GM12865 (cell line): ENCODE measurements around the gene TTC28.
"Not testable (repeated sequence)": the region's sequence is repeated elsewhere in the genome, so short reads cannot be mapped to it uniquely, and the experiment has no call there.

ENCODE experiments used
- DNase-seq: peaks from one replicate; pipeline ENCODE4 v3.0.0; 2010; ENCODE audit warnings: low read depth
- H3K4me3 ChIP-seq: 2 replicates; pipeline ENCODE4 v1.5.1; 2011; ENCODE audit warnings: mild to moderate bottlenecking, low read depth, low read length, control low read depth
- TF ChIP-seq, protein P1 (sequence below): IDR thresholded peaks from 2 replicates; pipeline ENCODE4 v1.5.1; 2011; ENCODE audit warnings: low read length, control low read depth, low read depth, inconsistent platforms; ENCODE audit not compliant: insufficient read depth; ENCODE audit errors: missing control alignments

The TTC28 gene

DNA sequence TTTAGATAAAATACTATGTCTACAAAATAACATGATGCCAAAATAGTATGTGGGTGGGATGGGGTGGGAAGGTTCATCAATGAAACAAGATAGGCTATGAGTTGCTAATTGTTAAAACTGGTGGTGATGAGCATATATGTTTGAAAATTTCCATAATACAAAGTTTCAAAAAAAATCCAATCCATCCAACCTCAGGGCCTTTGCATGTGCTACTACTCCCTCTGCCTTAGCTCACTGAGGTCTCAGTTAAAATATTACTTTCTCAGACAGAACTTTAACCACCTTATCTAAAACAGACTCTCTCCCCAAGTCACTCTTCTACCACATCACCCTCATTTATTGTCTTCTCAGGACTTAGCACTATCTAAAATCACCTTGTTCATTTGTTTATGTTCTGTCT lies 201.1 kb downstream of the TTC28 start:
- no peak overlapping the region for H3K4me3 ChIP-seq
- DNase-seq, result no peak
- TF ChIP-seq, protein P1, sequence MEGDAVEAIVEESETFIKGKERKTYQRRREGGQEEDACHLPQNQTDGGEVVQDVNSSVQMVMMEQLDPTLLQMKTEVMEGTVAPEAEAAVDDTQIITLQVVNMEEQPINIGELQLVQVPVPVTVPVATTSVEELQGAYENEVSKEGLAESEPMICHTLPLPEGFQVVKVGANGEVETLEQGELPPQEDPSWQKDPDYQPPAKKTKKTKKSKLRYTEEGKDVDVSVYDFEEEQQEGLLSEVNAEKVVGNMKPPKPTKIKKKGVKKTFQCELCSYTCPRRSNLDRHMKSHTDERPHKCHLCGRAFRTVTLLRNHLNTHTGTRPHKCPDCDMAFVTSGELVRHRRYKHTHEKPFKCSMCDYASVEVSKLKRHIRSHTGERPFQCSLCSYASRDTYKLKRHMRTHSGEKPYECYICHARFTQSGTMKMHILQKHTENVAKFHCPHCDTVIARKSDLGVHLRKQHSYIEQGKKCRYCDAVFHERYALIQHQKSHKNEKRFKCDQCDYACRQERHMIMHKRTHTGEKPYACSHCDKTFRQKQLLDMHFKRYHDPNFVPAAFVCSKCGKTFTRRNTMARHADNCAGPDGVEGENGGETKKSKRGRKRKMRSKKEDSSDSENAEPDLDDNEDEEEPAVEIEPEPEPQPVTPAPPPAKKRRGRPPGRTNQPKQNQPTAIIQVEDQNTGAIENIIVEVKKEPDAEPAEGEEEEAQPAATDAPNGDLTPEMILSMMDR, result no peak

DNA sequence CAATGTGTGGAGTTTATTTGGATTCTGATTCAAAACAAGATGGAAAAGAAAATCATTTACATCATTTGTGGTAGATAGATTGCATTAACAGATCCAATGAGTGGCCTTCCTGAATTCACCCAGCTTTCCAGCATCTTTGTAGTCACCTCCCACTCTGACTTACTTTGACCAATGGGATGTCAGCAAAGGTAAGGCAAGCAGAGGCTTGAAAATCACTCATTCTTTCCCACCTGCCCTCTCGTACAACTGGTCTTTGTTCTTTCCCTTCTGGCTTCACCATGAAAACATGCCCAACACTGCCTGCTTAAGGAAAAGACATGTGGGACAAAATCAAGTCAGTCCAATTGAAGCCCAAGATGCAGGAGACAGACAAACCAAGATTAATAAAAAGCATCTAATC lies 202.1 kb downstream of the TTC28 start:
- TF ChIP-seq, protein P1, result no peak
- no peak overlapping the region for H3K4me3 ChIP-seq
- DNase-seq, result no peak

DNA sequence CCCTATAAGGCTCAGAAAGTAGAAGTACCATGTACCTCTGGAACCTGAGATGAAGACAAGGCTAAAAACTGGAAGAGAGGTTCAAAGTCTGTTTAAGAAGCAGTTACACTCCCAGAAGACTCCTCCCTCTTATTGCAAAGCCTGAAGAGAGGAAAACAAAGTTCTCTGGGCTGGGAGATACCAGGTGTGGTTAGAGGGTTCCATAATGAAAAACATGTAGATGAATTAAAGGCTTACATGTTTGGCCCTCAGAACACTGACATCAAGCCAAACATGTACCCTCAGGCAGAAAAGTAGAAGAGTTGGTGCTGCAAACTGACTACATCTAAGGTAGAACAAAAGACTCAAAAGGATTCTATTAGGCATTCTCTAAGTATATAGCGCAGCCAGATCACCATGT lies 205.3 kb downstream of the TTC28 start:
- DNase-seq, result no peak
- TF ChIP-seq, protein P1, result no peak
- H3K4me3 ChIP-seq, result no peak overlapping the region

DNA sequence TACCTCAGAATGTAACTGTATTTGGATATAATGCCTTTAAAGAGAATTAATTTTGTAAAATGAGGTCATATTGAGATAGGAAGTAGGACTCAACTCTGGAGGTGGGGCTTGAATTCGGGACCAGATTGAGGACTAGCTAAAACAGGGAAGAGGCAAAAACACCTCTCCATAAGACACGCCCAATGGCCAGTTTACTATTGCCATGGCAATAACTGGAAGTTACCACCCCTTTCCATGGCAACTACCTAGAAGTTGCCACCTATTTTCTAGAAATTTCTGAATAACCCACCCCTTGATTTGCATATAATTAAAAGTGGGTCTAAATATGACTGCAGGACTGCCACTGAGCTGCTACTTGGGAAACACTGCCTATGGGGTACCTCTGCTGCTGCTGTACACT lies 206.4 kb downstream of the TTC28 start:
- TF ChIP-seq, protein P1, result no peak
- no peak for DNase-seq
- H3K4me3 ChIP-seq, result no peak overlapping the region

DNA sequence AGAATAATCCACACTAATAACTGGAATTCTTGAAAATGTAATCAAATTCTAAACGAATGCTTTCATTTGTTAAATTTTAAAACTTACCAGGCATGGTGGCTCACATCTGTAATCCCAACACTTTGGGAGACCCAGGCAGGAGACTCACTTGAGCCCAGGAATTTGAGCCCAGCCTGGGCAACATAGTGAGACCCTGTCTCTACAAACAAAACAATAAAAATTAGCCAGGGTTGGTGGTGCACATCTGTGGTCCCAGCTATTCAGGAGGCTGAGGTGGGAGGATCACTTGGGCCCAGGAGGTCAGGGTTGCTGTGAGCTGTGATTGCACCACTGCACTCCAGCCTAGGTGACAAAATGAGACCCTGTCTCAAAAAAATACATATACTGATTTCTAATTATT lies 212.6 kb downstream of the TTC28 start:
- not testable (repeated sequence) for H3K4me3 ChIP-seq, DNase-seq

DNA sequence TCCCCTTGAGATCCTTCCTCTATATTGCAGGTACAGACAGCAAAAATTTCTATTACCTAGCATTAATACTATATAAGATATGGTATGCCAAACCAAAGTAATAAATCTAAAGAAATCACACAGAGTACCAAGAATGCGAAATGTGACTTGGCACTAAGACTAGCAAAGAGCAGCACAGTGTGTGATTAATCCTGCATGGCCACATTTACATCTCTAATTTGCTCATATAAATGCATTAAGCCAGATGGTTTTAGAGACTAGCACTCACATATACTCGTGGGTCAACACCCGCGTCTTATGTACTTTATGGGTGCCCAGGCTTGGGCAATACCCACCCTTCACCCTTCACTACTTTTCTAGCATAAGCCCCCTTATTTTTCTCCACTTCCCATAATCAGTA lies 213.2 kb downstream of the TTC28 start:
- TF ChIP-seq, protein P1, result no peak
- no peak overlapping the region for H3K4me3 ChIP-seq
- no peak for DNase-seq

DNA sequence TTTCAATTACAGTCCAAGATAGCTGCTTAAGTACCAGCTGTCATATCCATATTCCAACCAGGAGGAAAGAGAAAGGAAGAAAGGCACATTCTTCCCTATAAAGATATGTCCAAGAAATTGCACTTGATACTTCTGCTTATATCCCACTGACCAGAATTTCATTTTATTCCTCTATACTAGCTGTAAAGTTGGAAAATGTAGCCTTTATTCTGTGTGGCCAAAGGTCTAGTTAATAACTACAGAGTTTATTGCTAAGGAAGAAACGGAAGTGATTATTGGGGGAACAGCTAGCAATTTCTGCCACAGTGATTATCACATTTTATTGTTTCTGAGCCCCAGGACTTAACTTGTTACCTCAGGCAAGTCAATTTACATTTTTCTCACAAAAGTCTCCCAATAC lies 213.8 kb downstream of the TTC28 start:
- H3K4me3 ChIP-seq, result no peak overlapping the region
- no peak for DNase-seq
- TF ChIP-seq, protein P1, result no peak

DNA sequence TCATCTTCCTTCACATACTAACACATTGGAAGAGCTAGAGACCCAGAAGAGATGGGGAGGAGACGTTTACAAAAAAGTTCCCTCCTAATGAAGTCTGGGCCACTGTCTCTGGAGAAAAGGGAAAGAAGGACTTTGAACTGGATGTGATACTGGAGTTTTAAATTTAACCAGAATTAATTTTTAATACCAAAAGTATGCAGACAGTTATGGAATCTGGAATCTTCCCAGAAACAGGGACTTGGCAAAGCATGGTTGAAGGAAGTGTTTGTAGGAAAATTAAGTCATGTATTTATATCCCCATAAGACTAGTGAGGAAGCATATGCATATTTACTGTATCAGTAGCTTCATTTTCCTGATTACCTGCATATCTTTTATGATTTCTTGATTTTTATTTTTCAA lies 215.5 kb downstream of the TTC28 start:
- DNase-seq, result no peak
- no peak overlapping the region for H3K4me3 ChIP-seq
- TF ChIP-seq, protein P1, result no peak

DNA sequence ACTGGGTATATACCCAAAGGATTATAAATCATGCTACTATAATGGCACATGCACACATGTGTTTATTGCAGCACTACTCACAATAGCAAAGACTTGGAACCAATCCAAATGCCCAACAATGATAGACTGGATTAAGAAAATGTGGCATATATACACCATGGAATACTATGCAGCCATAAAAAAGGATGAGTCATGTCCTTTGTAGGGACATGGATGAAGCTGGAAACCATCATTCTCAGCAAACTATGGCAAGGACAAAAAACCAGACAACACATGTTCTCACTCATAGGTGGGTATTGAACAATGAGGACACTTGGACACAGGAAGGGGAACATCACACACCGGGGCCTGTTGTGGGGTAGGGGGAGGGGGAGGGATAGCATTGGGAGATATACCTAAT lies 216.2 kb downstream of the TTC28 start:
- H3K4me3 ChIP-seq, DNase-seq: not testable (repeated sequence)
